ENCODE measurements around the gene RSAD2. TPM values are rescaled to one million over a fixed set of nuclear protein-coding genes. Genes with fewer than 3 reads are reported as not detected.

The RSAD2 gene
- total RNA-seq, 1 experiment from 2014 or later, result not detected

- no peak for TF ChIP-seq CDX4 (CRISPR knock-in tag; IDR thresholded peaks at IDR 0.05; ENCODE audit: borderline replicate concordance)
- no peak for TF ChIP-seq E2F4 (CRISPR knock-in tag; IDR thresholded peaks at IDR 0.05; ENCODE audit: borderline replicate concordance, low read depth)
- no peak for TF ChIP-seq USF1 (CRISPR knock-in tag; IDR thresholded peaks at IDR 0.05)
- TF ChIP-seq AR (CRISPR knock-in tag; IDR thresholded peaks at IDR 0.05), result no peak
- TF ChIP-seq RORB (CRISPR knock-in tag; IDR thresholded peaks at IDR 0.05), result no peak
- no peak for TF ChIP-seq ZNF423 (CRISPR knock-in tag; IDR thresholded peaks at IDR 0.05)
- TF ChIP-seq CREB1 (CRISPR knock-in tag; IDR thresholded peaks at IDR 0.05), result no peak
- no peak for TF ChIP-seq ATF2 (CRISPR knock-in tag; IDR thresholded peaks at IDR 0.05; ENCODE audit: borderline replicate concordance, low read depth)
- no peak for TF ChIP-seq CREM (CRISPR knock-in tag; IDR thresholded peaks at IDR 0.05)
- no peak for TF ChIP-seq ATF3 (CRISPR knock-in tag; conservative IDR thresholded peaks at IDR 0.05)
- TF ChIP-seq GRHL2 (CRISPR knock-in tag; IDR thresholded peaks at IDR 0.05; ENCODE audit: insufficient replicate concordance, severe bottlenecking), result no peak
- no peak for TF ChIP-seq ZNF425 (CRISPR knock-in tag; conservative IDR thresholded peaks at IDR 0.05)
- TF ChIP-seq SOX15 (CRISPR knock-in tag; IDR thresholded peaks at IDR 0.05), result no peak
- ATAC-seq (no peak), DNase-seq (ENCODE audit: low spot score) (no peak)
- Mint-ChIP-seq H3K27me3 (ENCODE audit: low read depth) (peaks cover 28% of the 10 kb centered on the region), H3K9me3 (no peaks in the 10 kb centered on the region), H3K4me1 (peaks cover 22% of the 10 kb centered on the region), H3K4me3 (no peak overlapping the region), H3K27ac (no peak overlapping the region), H3K36me3 (no peaks in the 10 kb centered on the region)
- CTCF ChIA-PET, result interaction anchor here (1.4 to 2.5 kb wide), 4 partner anchors 18 to 119 kb away, joined by 5 to 12 read pairs (median 6); no protein-coding TSS in a partner anchor
- POLR2A ChIA-PET, result no interaction called here
These were observed 37.3 kb downstream of the RSAD2 start for GRCh38 chr2:6914828-6915227.

GRCh38 chr2:6915399-6915798, 37.8 kb downstream of the RSAD2 start:
- H3K27me3 Mint-ChIP-seq (ENCODE audit: low read depth), result peaks cover 28% of the 10 kb centered on the region
- ChIA-PET CTCF (interaction anchor here (1.4 to 2.5 kb wide), 3 partner anchors 19 to 119 kb away, joined by 5 to 12 read pairs (median 6); no protein-coding TSS in a partner anchor), POLR2A (no interaction called here)
- DNase-seq (ENCODE audit: low spot score), result no peak
- no peak overlapping the region for H3K4me3 Mint-ChIP-seq
- H3K4me1 Mint-ChIP-seq, result peaks cover 25% of the 10 kb centered on the region
- H3K36me3 Mint-ChIP-seq, result no peaks in the 10 kb centered on the region
- no peak overlapping the region for H3K27ac Mint-ChIP-seq
- H3K9me3 Mint-ChIP-seq, result no peaks in the 10 kb centered on the region
- TF ChIP-seq ZNF423 (CRISPR knock-in tag; IDR thresholded peaks at IDR 0.05) (no peak), ZNF416 (CRISPR knock-in tag; IDR thresholded peaks at IDR 0.05) (no peak), ATF6 (CRISPR knock-in tag; IDR thresholded peaks at IDR 0.05) (no peak), ZNF317 (CRISPR knock-in tag; IDR thresholded peaks at IDR 0.05; ENCODE audit: borderline replicate concordance, low read depth) (no peak), ZNF263 (CRISPR knock-in tag; IDR thresholded peaks at IDR 0.05; ENCODE audit: low read depth) (no peak), FOXP1 (CRISPR knock-in tag; IDR thresholded peaks at IDR 0.05; ENCODE audit: borderline replicate concordance) (no peak), USF1 (CRISPR knock-in tag; IDR thresholded peaks at IDR 0.05) (no peak)
- no peak for ATAC-seq

All from WTC11 (cell line).